ENCODE results near the gene ORC2.

DNA sequence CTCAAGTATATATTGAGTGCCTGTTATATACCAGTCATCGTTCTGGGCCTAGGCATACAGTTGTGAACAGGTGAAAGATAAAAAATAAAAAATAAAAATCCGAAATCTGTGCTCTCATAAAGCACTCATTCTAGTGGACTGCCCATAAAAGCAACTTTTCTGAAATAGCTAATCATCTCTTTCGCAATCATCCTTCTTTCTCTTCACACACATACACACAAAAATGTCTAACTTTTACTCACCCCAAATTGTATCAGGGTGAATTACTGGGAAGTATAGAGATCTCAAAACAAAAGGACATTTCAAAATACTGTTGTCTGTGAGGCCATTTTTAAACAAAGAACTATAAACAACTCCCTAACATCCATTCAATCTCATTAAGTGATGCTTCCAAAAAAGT, 29.6 kb upstream of the ORC2 start:
- no peak for TF ChIP-seq POLR2A (IDR thresholded peaks at IDR 0.05)
- no peak for TF ChIP-seq CTCF (IDR thresholded peaks at IDR 0.05)
- no peak for TF ChIP-seq EP300 (IDR thresholded peaks at IDR 0.05)
